SK-N-SH (cell line): ENCODE results near the gene ASB17. TPM values are rescaled to one million over a fixed set of nuclear protein-coding genes. Genes with fewer than 3 reads are reported as not detected.
"Not testable (repeated sequence)": the region's sequence is repeated elsewhere in the genome, so short reads cannot be mapped to it uniquely, and the experiment has no call there.

Source experiments
- CTCF ChIA-PET: fragments of 300-600, 350-600 bp; formaldehyde crosslinking; extraction: SDS; loops from one replicate; lab custom pipeline; 2021; lab: Yijun Ruan, JAX
- POLR2A ChIA-PET: fragments of 350-600 bp; sonication (Branson Sonifier 250); formaldehyde crosslinking; extraction: SDS; loops from one replicate; lab custom pipeline; 2020; ENCODE audit warnings: antibody characterized with exemption, inconsistent platforms; lab: Yijun Ruan, JAX
- DNase-seq: peaks from one replicate; pipeline ENCODE4 v3.0.0; 2012
- H2AFZ ChIP-seq: fragments of 200-600 bp; sonication (generic); 2 replicates; pipeline ENCODE4 v1.8.1; 2016; ENCODE audit warnings: antibody characterized with exemption, mild to moderate bottlenecking, low read depth
- H3F3A ChIP-seq: fragments of 200-600 bp; sonication (generic); replicated peaks from 2 replicates; pipeline ENCODE3; 2016; ENCODE audit warnings: antibody characterized with exemption, mild to moderate bottlenecking; ENCODE audit not compliant: insufficient read depth
- H3K27ac ChIP-seq, 2 experiments: fragments of 200-500 bp in 1 of 2; fragments of 200-600 bp in 1 of 2; sonication (Bioruptor generic) in 1 of 2; sonication (generic), shearing (Covaris generic) in 1 of 2; 2 replicates each; pipeline versions ENCODE4 v1.5.1 to v1.6.1; 2014 to 2016; ENCODE audit warnings: low read depth in 2 of 2, inconsistent platforms in 1 of 2, low read length in 1 of 2, mild to moderate bottlenecking in 1 of 2, mixed read lengths in 1 of 2
- H3K27me3 ChIP-seq: fragments of 200-600 bp; sonication (generic), shearing (Covaris generic); 2 replicates; pipeline ENCODE4 v1.6.1; 2016; ENCODE audit warnings: mixed run types; ENCODE audit not compliant: insufficient read depth
- H3K36me3 ChIP-seq, 2 experiments: fragments of 200-500 bp in 1 of 2; fragments of 200-600 bp in 1 of 2; sonication (Bioruptor generic) in 1 of 2; sonication (generic) in 1 of 2; replicated peaks in 1 of 2; 2 replicates each; pipeline versions ENCODE3 to v1.5.1; 2014 to 2016; ENCODE audit warnings: low read length in 1 of 2, mild to moderate bottlenecking in 1 of 2; ENCODE audit not compliant: insufficient read depth in 2 of 2, control insufficient read depth in 1 of 2
- H3K4me1 ChIP-seq, 2 experiments: fragments of 200-500 bp in 1 of 2; fragments of 200-600 bp in 1 of 2; sonication (Bioruptor generic) in 1 of 2; sonication (generic), shearing (Covaris generic) in 1 of 2; 2 replicates each; pipeline versions ENCODE4 v1.5.1 to v1.6.1; 2014 to 2016; ENCODE audit warnings: low read depth in 1 of 2, low read length in 1 of 2, mixed run types in 1 of 2; ENCODE audit not compliant: insufficient read depth in 2 of 2, control insufficient read depth in 1 of 2
- H3K4me2 ChIP-seq: fragments of 200-600 bp; sonication (generic), shearing (Covaris generic); 2 replicates; pipeline ENCODE4 v1.6.1; 2017; ENCODE audit warnings: mixed run types
- H3K4me3 ChIP-seq, 2 experiments: fragments of 200-500 bp in 1 of 2; fragments of 200-600 bp in 1 of 2; sonication (Bioruptor generic) in 1 of 2; sonication (generic), shearing (Covaris generic) in 1 of 2; 2 replicates each; pipeline versions ENCODE4 v1.5.1 to v1.8.1; 2014 to 2016; ENCODE audit warnings: low read depth in 2 of 2, inconsistent platforms in 1 of 2, low read length in 1 of 2, mild to moderate bottlenecking in 1 of 2, mixed read lengths in 1 of 2, moderate library complexity in 1 of 2
- H3K79me2 ChIP-seq: fragments of 200-600 bp; sonication (generic); 2 replicates; pipeline ENCODE4 v1.8.1; 2017; ENCODE audit warnings: mild to moderate bottlenecking; ENCODE audit not compliant: insufficient read depth
- H3K9ac ChIP-seq: fragments of 200-600 bp; sonication (generic); 2 replicates; pipeline ENCODE4 v1.6.1; 2017; ENCODE audit warnings: mixed run types
- H3K9me2 ChIP-seq: fragments of 200-600 bp; sonication (generic); 2 replicates; pipeline ENCODE4 v1.6.1; 2017; ENCODE audit warnings: mixed run types
- H3K9me3 ChIP-seq: fragments of 200-600 bp; sonication (generic); 2 replicates; pipeline ENCODE4 v1.6.1; 2017; ENCODE audit warnings: mixed run types, mild to moderate bottlenecking, moderate library complexity
- H4K20me1 ChIP-seq: fragments of 200-600 bp; sonication (generic); 2 replicates; pipeline ENCODE4 v1.6.1; 2017; ENCODE audit warnings: mild to moderate bottlenecking, mixed run types; ENCODE audit not compliant: insufficient read depth
- CTCF ChIP-seq: fragments of 200-600 bp; sonication (generic); IDR thresholded peaks from 2 replicates; pipeline ENCODE4 v1.6.1; 2017; ENCODE audit warnings: antibody characterized with exemption, mild to moderate bottlenecking, moderate library complexity
- EP300 ChIP-seq, 2 experiments: IDR thresholded peaks; 2 replicates each; pipeline versions ENCODE4 v1.4.0 to v1.6.1; 2012; ENCODE audit warnings: borderline replicate concordance in 1 of 2, low read depth in 1 of 2, low read length in 1 of 2
- FOSL2 ChIP-seq: IDR thresholded peaks from 2 replicates; pipeline ENCODE4 v1.4.0; 2012; ENCODE audit warnings: low read depth, mild to moderate bottlenecking, moderate library complexity, borderline replicate concordance
- FOXM1 ChIP-seq: IDR thresholded peaks from 2 replicates; pipeline ENCODE4 v1.4.0; 2012; ENCODE audit warnings: low read depth, mild to moderate bottlenecking
- GATA2 ChIP-seq: sonication (generic); formaldehyde crosslinking; IDR thresholded peaks from 2 replicates; pipeline ENCODE4 v1.5.0; 2020; ENCODE audit warnings: mild to moderate bottlenecking, missing genetic modification reagents
- JUND ChIP-seq: IDR thresholded peaks from 2 replicates; pipeline ENCODE4 v1.4.0; 2012
- MAX ChIP-seq: IDR thresholded peaks from 2 replicates; pipeline ENCODE4 v1.4.0; 2012; ENCODE audit warnings: low read depth
- NFIC ChIP-seq: IDR thresholded peaks from 2 replicates; pipeline ENCODE4 v1.4.0; 2012; ENCODE audit warnings: borderline replicate concordance
- PBX3 ChIP-seq: IDR thresholded peaks from 2 replicates; pipeline ENCODE4; 2012
- REST ChIP-seq: IDR thresholded peaks from 2 replicates; pipeline ENCODE4 v1.6.1; 2012; ENCODE audit warnings: mild to moderate bottlenecking, low read depth, low read length, moderate library complexity
- RXRA ChIP-seq: IDR thresholded peaks from 2 replicates; pipeline ENCODE4 v1.4.0; 2012; ENCODE audit warnings: low read depth, mild to moderate bottlenecking, borderline replicate concordance
- TCF12 ChIP-seq: IDR thresholded peaks from 2 replicates; pipeline ENCODE4 v1.4.0; 2012
- TEAD4 ChIP-seq: IDR thresholded peaks from 2 replicates; pipeline ENCODE4 v1.4.0; 2012; ENCODE audit warnings: mild to moderate bottlenecking, borderline replicate concordance; ENCODE audit not compliant: insufficient read depth
- WGBS: methylation state at CpG from one replicate; pipeline ENCODE4 v1.1.6; 2017; ENCODE audit warnings: low lambda C conversion rate; 5-methylcytosine and 5-hydroxymethylcytosine counted together
- polyA plus RNA-seq, 3 experiments: library from polyadenylated mRNA; depleted of rRNA; stranded (reverse); fragments of >200 nt; gene quantifications; 2 replicates each; pipeline ENCODE4 v1.2.3, GENCODE V29; 2012

ASB17 gene
- polyA plus RNA-seq, 1 of the 3 experiments (the other 2 are of a cell fraction): not detected

- Histone ChIP-seq H3K27ac (peak overlapping the region in 1 of 2 experiments; percentile 88; a peak in 2 of 4 replicates), H3F3A (peaks cover 17% of the 10 kb centered on the region), H2AFZ (peak overlapping the region; percentile 87; the same call in 1 of the 2 replicates), H3K9ac (peak overlapping the region; percentile 42; the same call in 1 of the 2 replicates), H3K4me2 (peak overlapping the region; percentile 53; the same call in 1 of the 2 replicates), H3K4me1 (peaks cover 0 to 13% of the 10 kb centered on the region in 2 experiments; a peak in 1 of 4 replicates)
- H3K36me3 ChIP-seq, H4K20me1 ChIP-seq, H3K79me2 ChIP-seq, POLR2A ChIA-PET, H3K9me3 ChIP-seq, H3K4me3 ChIP-seq, H3K27me3 ChIP-seq, CTCF ChIA-PET, H3K9me2 ChIP-seq, DNase-seq: not testable (repeated sequence)
- peak; percentile 68; the same call in 1 of the 2 replicates for TF ChIP-seq RXRA
- TF ChIP-seq REST: 0 out of 2 replicates have a peak, but pooled peaks have one; percentile 24
- TF ChIP-seq EP300 (IDR thresholded peaks at IDR 0.05; ENCODE audit: borderline replicate concordance in 1 of 2, low read depth in 1 of 2, low read length in 1 of 2): peak in 1 of 2 experiments; percentile 53; a peak in 1 of 4 replicates
- 0 out of 2 replicates have a peak, but pooled peaks have one; percentile 37 for TF ChIP-seq NFIC
- peak; percentile 94 for TF ChIP-seq FOSL2
- peak; percentile 47; the same call in 1 of the 2 replicates for TF ChIP-seq TEAD4
- TF ChIP-seq MAX: 0 out of 2 replicates have a peak, but pooled peaks have one; percentile 28
- TF ChIP-seq TCF12: peak; percentile 61
- TF ChIP-seq PBX3: 0 out of 2 replicates have a peak, but pooled peaks have one; percentile 23
- peak; percentile 79 for TF ChIP-seq JUND
- WGBS: 39% methylated on average over 10 of the region's 10 CpGs
These were observed 32.0 kb upstream of the ASB17 start for GRCh38 chr1:75964110-75964759.

- no peak overlapping the region for H3K4me2 ChIP-seq
- peak overlapping the region in 1 of 2 experiments; percentile 58; a peak in 1 of 4 replicates for H3K27ac ChIP-seq
- H3K36me3 ChIP-seq: no peaks in the 10 kb centered on the region
- no peaks in the 10 kb centered on the region for H3K9me3 ChIP-seq
- no peak for DNase-seq
- 0 out of 2 replicates have a peak overlapping the region, but pooled peaks have one; percentile 4 for H3K9ac ChIP-seq
- no peaks in the 10 kb centered on the region for H4K20me1 ChIP-seq
- H3K27me3 ChIP-seq: no peaks in the 10 kb centered on the region
- no peaks in the 10 kb centered on the region for H3K9me2 ChIP-seq
- POLR2A ChIA-PET: no interaction called here
- H3K4me1 ChIP-seq: no peaks in the 10 kb centered on the region; a peak in 1 of 4 replicates
- H3F3A ChIP-seq: no peaks in the 10 kb centered on the region
- H3K4me3 ChIP-seq: no peak overlapping the region
- H2AFZ ChIP-seq: no peak overlapping the region
- CTCF ChIA-PET: interaction anchor here (0.6 kb wide), 1 partner anchor 200 kb away, joined by 3 read pairs; no protein-coding TSS in a partner anchor
- H3K79me2 ChIP-seq: no peaks in the 10 kb centered on the region
- TF ChIP-seq CTCF (no peak), REST (no peak), FOSL2 (0 out of 2 replicates have a peak, but pooled peaks have one; percentile 31), GATA2 (CRISPR knock-in tag) (no peak), FOXM1 (no peak), TCF12 (peak; percentile 22; the same call in 1 of the 2 replicates), NFIC (no peak), MAX (no peak), JUND (peak; percentile 31; the same call in 1 of the 2 replicates)
These were observed 22.4 kb upstream of the ASB17 start for GRCh38 chr1:75954586-75954985.
